IMR-90 (cell line): ENCODE results near the gene TMEM247. TPM values are rescaled to one million over a fixed set of nuclear protein-coding genes. Genes with fewer than 3 reads are reported as not detected.

Experiments used
- microRNA-seq, 2 experiments: library from miRNA; stranded (forward) in 1 of 2; unstranded in 1 of 2; fragments of 10-50 nt in 1 of 2; fragments of <30 nt in 1 of 2; gene quantifications in 1 of 2; microRNA quantifications in 1 of 2; one replicate each; pipeline versions ENCODE3 to v1.1.0; 2013 to 2020; ENCODE audit not compliant: insufficient read depth in 1 of 2, insufficient read length in 1 of 2, unreplicated experiment in 1 of 2
- polyA plus RNA-seq, 3 experiments: library from polyadenylated mRNA; depleted of rRNA; stranded (reverse); fragments of >200 nt; gene quantifications; 2 replicates each; pipeline ENCODE4 v1.2.3, GENCODE V29; 2012; ENCODE audit warnings: low replicate concordance in 1 of 3
- small RNA-seq, 5 experiments: library from RNA; depleted of rRNA; stranded (forward); fragments of <200 nt; gene quantifications; one replicate each; pipeline ENCODE3, GENCODE V24; 2012
- total RNA-seq: library from RNA; depleted of rRNA; stranded (reverse); fragments of >200 nt; gene quantifications from 2 replicates; pipeline ENCODE4 v1.2.3, GENCODE V29; 2012; rRNA removed

TMEM247 gene
- total and polyA plus RNA-seq, 2 of the 4 experiments (the other 2 are of a cell fraction) = not detected

Small RNAs within 50 kb of the gene (microRNA-seq; reads per million reads assigned to microRNA genes)
- gene RN7SL817P (ENCODE audit: insufficient read depth, insufficient read length) = not detected

Small RNAs within 50 kb of the gene (small RNA-seq; reads per million reads assigned to genes)
- 0 reads per million in 5 experiments for gene RN7SL817P

Other genes with a start within 250 kb of the TMEM247 start
- 21.9 and 40.7 TPM in 2 replicates for gene EPAS1, start 182.2 kb upstream of the TMEM247 start, total RNA-seq
- gene EPAS1, start 182.2 kb upstream of the TMEM247 start, polyA plus RNA-seq (2012; rRNA removed) = 103 and 120 TPM in 2 replicates
- gene RHOQ, start 62.9 kb downstream of the TMEM247 start, total RNA-seq = 50.7 and 70.3 TPM in 2 replicates
- gene RHOQ, start 62.9 kb downstream of the TMEM247 start, polyA plus RNA-seq (2012; rRNA removed) = 41.4 and 46.3 TPM in 2 replicates
- 4.4 and 4.8 TPM in 2 replicates for gene ATP6V1E2, start 63.0 kb downstream of the TMEM247 start, total RNA-seq
- 4.0 and 5.3 TPM in 2 replicates for gene ATP6V1E2, start 63.0 kb downstream of the TMEM247 start, polyA plus RNA-seq (2012; rRNA removed)
- 21.3 and 36.1 TPM in 2 replicates for gene PIGF, start 137.5 kb downstream of the TMEM247 start, total RNA-seq
- 19.0 and 22.7 TPM in 2 replicates for gene PIGF, start 137.5 kb downstream of the TMEM247 start, polyA plus RNA-seq (2012; rRNA removed)
- gene CRIPT, start 137.7 kb downstream of the TMEM247 start, total RNA-seq = 4.5 and 18.3 TPM in 2 replicates
- 5.1 and 6.3 TPM in 2 replicates for gene CRIPT, start 137.7 kb downstream of the TMEM247 start, polyA plus RNA-seq (2012; rRNA removed)
- gene SOCS5, start 219.7 kb downstream of the TMEM247 start, total RNA-seq = 169 and 222 TPM in 2 replicates
- 37.5 and 38.4 TPM in 2 replicates for gene SOCS5, start 219.7 kb downstream of the TMEM247 start, polyA plus RNA-seq (2012; rRNA removed)